ENCODE data around the gene ARGLU1. TPM values are rescaled to one million over a fixed set of nuclear protein-coding genes. Genes with fewer than 3 reads are reported as not detected.

Gene ARGLU1
- total and polyA plus RNA-seq, 9 of the 15 experiments (the other 6 are each of a cell fraction or from before 2014, with no cell fraction given): 19.3 to 99.9 (median 49.3) TPM

DNA sequence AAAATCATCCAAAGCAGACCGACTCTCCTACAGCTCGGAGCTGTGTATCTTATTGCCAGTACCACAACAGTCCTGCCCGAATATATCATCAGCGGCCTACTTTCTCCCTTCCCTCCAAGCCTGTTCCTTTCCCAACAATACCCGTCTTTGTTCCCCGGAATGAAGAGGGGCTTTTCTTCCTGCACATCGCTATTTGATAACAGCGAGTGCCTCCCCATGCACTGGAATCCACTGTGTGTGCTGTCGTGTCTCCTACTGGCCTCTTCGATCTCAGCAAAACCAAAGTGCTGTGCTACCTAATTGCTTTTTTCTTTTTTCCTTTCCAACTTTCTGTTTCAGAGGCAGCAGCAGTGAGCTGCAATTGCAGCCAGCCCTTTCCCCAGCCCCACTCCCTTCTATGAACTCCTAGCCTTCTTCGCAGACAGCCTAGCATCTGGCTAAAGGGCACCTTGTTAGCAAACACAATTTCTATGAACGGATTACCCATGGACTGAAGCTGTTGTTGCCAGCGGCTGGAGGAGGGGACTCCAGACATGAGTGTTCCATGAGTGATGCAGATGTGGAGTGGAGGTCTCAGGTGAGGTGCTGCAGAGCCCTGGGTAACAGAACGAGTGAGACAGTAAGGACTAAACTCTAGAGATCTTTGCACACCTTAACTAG, 75.9 kb downstream of the ARGLU1 start:
- H3K4me3 ChIP-seq: no peak overlapping the region
- H3K79me2 ChIP-seq (ENCODE audit: control insufficient read depth, insufficient read depth, low read length): no peaks in the 10 kb centered on the region
- no peaks in the 10 kb centered on the region for H3K9me1 ChIP-seq (ENCODE audit: control insufficient read depth, insufficient read depth, low read length)
- H3K36me3 ChIP-seq (ENCODE audit: control insufficient read depth, insufficient read depth, low read length): no peaks in the 10 kb centered on the region
- no peak overlapping the region for H3K9ac ChIP-seq (ENCODE audit: insufficient read depth in 1 of 2, low read depth in 2 of 2, low read length in 2 of 2)
- no peak overlapping the region for H3K4me2 ChIP-seq (ENCODE audit: insufficient read depth, low read length)
- no peak overlapping the region for H2AFZ ChIP-seq (ENCODE audit: low read depth, low read length)
- in situ Hi-C loops (cut with MboI): no loop called here
- H3K27ac ChIP-seq (ENCODE audit: extremely low read depth, low read depth, low read length): no peak overlapping the region
- DNase-seq (ENCODE audit: extremely low read depth in 1 of 4, low spot score in 3 of 4) (no peak), ATAC-seq (no peak), FAIRE-seq (no peak)
- H3K27me3 ChIP-seq (ENCODE audit: control insufficient read depth in 2 of 2, insufficient read depth in 2 of 2, low read length in 2 of 2): peaks cover 0 to 10% of the 10 kb centered on the region in 2 experiments; a peak in 2 of 5 replicates
- H3K9me3 ChIP-seq (replicated peaks; ENCODE audit: control insufficient read depth, insufficient read depth, low read depth, low read length): no peaks in the 10 kb centered on the region
- BruUV-seq (replicated peaks): no TSS peak
- no peaks in the 10 kb centered on the region; a peak in 1 of 5 replicates for H3K4me1 ChIP-seq (replicated peaks in 1 of 2; ENCODE audit: control insufficient read depth in 2 of 2, insufficient read depth in 2 of 2, low read length in 2 of 2)
- ChIA-PET POLR2A (interaction anchor here (0.6 kb wide), 1 partner anchor 11 kb away, joined by 3 read pairs; no protein-coding TSS in a partner anchor), CTCF (ENCODE audit: low intra/inter-chr PET ratio) (no interaction called here)
- intact Hi-C loops (cut with micrococcal nuclease): no loop called here
- no peaks in the 10 kb centered on the region for H4K20me1 ChIP-seq (replicated peaks; ENCODE audit: control insufficient read depth, insufficient read depth, low read length)
- WGBS (ENCODE audit: insufficient coverage, low coverage, missing lambda C conversion rate): 9% methylated on average over 9 of the region's 14 CpGs
- TF ChIP-seq MBD2 (IDR thresholded peaks at IDR 0.05; ENCODE audit: borderline replicate concordance, low read depth) (no peak), RBM25 (IDR thresholded peaks at IDR 0.05; ENCODE audit: low read depth, low read length, severe bottlenecking) (no peak), POLR2AphosphoS2 (IDR thresholded peaks at IDR 0.05; ENCODE audit: low read length) (no peak), NRF1 (conservative IDR thresholded peaks at IDR 0.05 in 1 of 2, IDR thresholded peaks at IDR 0.05 in 1 of 2) (no peak), CXXC5 (CRISPR knock-in tag; IDR thresholded peaks at IDR 0.05) (no peak), SMAD2 (IDR thresholded peaks at IDR 0.05; ENCODE audit: low read depth, low read length) (no peak), CLOCK (CRISPR knock-in tag; IDR thresholded peaks at IDR 0.05; ENCODE audit: borderline replicate concordance) (no peak), TSHZ1 (CRISPR knock-in tag; IDR thresholded peaks at IDR 0.05) (no peak), C11orf30 (IDR thresholded peaks at IDR 0.05; ENCODE audit: low read depth) (no peak), RFX7 (CRISPR knock-in tag; IDR thresholded peaks at IDR 0.05) (no peak), ZNF124 (CRISPR knock-in tag; IDR thresholded peaks at IDR 0.05) (no peak), ZBTB26 (CRISPR knock-in tag; IDR thresholded peaks at IDR 0.05) (no peak)
